Mesendoderm (in vitro differentiated cells): Measurements from ENCODE around the gene PKP4.

Source experiments
- DNase-seq: peaks from one replicate; pipeline ENCODE4 v3.0.0; 2013
- H2AK5ac ChIP-seq: 2 replicates; pipeline ENCODE4 v1.6.1; 2013; ENCODE audit warnings: low read length, inconsistent platforms
- H2BK120ac ChIP-seq: 2 replicates; pipeline ENCODE4 v1.6.1; 2013; ENCODE audit warnings: low read depth, mild to moderate bottlenecking, low read length, moderate library complexity, mixed read lengths
- H2BK15ac ChIP-seq: replicated peaks from 2 replicates; pipeline ENCODE4 v1.6.1; 2013; ENCODE audit warnings: low read depth, mild to moderate bottlenecking, moderate library complexity
- H2BK5ac ChIP-seq: 2 replicates; pipeline ENCODE4 v1.6.1; 2013; ENCODE audit warnings: low read length, inconsistent platforms
- H3K18ac ChIP-seq: 2 replicates; pipeline ENCODE4 v1.6.1; 2013; ENCODE audit warnings: mild to moderate bottlenecking, low read length, mixed read lengths
- H3K23ac ChIP-seq: one replicate; pipeline ENCODE4 v1.6.1; 2013; ENCODE audit warnings: low read length
- H3K27ac ChIP-seq: 2 replicates; pipeline ENCODE4 v1.5.1; 2013; ENCODE audit warnings: low read depth, mild to moderate bottlenecking, inconsistent platforms, low read length, moderate library complexity
- H3K27me3 ChIP-seq: 2 replicates; pipeline ENCODE4 v1.6.1; 2013; ENCODE audit warnings: low read length, control low read depth, mild to moderate bottlenecking, inconsistent platforms; ENCODE audit not compliant: insufficient read depth, poor library complexity
- H3K36me3 ChIP-seq: 2 replicates; pipeline ENCODE4 v1.6.1; 2013; ENCODE audit warnings: low read length, inconsistent platforms; ENCODE audit not compliant: control insufficient read depth, insufficient read depth
- H3K4ac ChIP-seq: one replicate; pipeline ENCODE4 v1.6.1; 2013; ENCODE audit warnings: low read depth, mild to moderate bottlenecking, low read length, moderate library complexity
- H3K4me1 ChIP-seq: 2 replicates; pipeline ENCODE4 v1.6.1; 2013; ENCODE audit warnings: low read depth, low read length, inconsistent platforms; ENCODE audit not compliant: control insufficient read depth
- H3K4me2 ChIP-seq: 2 replicates; pipeline ENCODE4 v1.6.1; 2013; ENCODE audit warnings: low read length
- H3K4me3 ChIP-seq: 2 replicates; pipeline ENCODE4 v1.5.1; 2013; ENCODE audit warnings: mild to moderate bottlenecking, low read length
- H3K56ac ChIP-seq: one replicate; pipeline ENCODE4 v1.6.1; 2013; ENCODE audit warnings: low read length
- H3K79me1 ChIP-seq: 2 replicates; pipeline ENCODE4 v1.6.1; 2013; ENCODE audit warnings: low read length, inconsistent platforms
- H3K79me2 ChIP-seq: 2 replicates; pipeline ENCODE4 v1.6.1; 2013; ENCODE audit warnings: mild to moderate bottlenecking, low read length; ENCODE audit not compliant: control insufficient read depth, insufficient read depth
- H3K9ac ChIP-seq: 2 replicates; pipeline ENCODE4 v1.6.1; 2013; ENCODE audit warnings: low read length, inconsistent platforms
- H4K5ac ChIP-seq: one replicate; pipeline ENCODE4 v1.6.1; 2013; ENCODE audit warnings: low read length
- H4K8ac ChIP-seq: one replicate; pipeline ENCODE4 v1.6.1; 2013; ENCODE audit warnings: low read depth, mild to moderate bottlenecking, control low read depth, low read length, moderate library complexity
- WGBS: extraction: QIAGEN DNeasy Blood & Tissue Kit; methylation state at CpG from one replicate; pipeline ENCODE4 v1.1.7; 2013; ENCODE audit warnings: low lambda C conversion rate, missing lambda C conversion rate; ENCODE audit not compliant: insufficient coverage; ENCODE audit errors: extremely low coverage; 5-methylcytosine and 5-hydroxymethylcytosine counted together

PKP4 gene

GRCh38 chr2:158501301-158501700 is 44.5 kb downstream of the PKP4 start:
- Histone ChIP-seq H2BK15ac (no peak overlapping the region), H3K27me3 (no peaks in the 10 kb centered on the region)

GRCh38 chr2:158502974-158503373 is 46.2 kb downstream of the PKP4 start:
- Histone ChIP-seq H2BK5ac (no peak overlapping the region), H4K8ac (no peak overlapping the region), H3K23ac (no peak overlapping the region), H3K4me1 (peaks cover 10% of the 10 kb centered on the region), H3K27me3 (no peaks in the 10 kb centered on the region), H2AK5ac (no peak overlapping the region), H3K79me1 (peaks cover 21% of the 10 kb centered on the region), H3K36me3 (no peaks in the 10 kb centered on the region), H3K18ac (no peak overlapping the region), H3K4me2 (no peak overlapping the region), H3K4me3 (no peak overlapping the region), H3K27ac (no peak overlapping the region), H3K4ac (no peak overlapping the region), H4K5ac (no peak overlapping the region), H3K9ac (no peak overlapping the region), H3K79me2 (peaks cover 35% of the 10 kb centered on the region), H3K56ac (no peak overlapping the region), H2BK15ac (no peak overlapping the region), H2BK120ac (no peak overlapping the region)
- WGBS: no CpG with 5 or more reads among the region's 2 CpGs
- DNase-seq: peak; percentile 73

More at GRCh38 chr2:158501301-158501700, 44.5 kb downstream of the PKP4 start:
- Histone ChIP-seq H3K4me3 (no peak overlapping the region), H2BK5ac (no peak overlapping the region), H2AK5ac (no peak overlapping the region), H3K79me2 (peaks cover 34% of the 10 kb centered on the region), H3K27ac (no peak overlapping the region), H3K4me1 (peaks cover 6% of the 10 kb centered on the region), H3K23ac (no peak overlapping the region), H4K8ac (no peak overlapping the region), H3K79me1 (peaks cover 19% of the 10 kb centered on the region), H3K4me2 (no peak overlapping the region), H3K9ac (no peak overlapping the region), H3K18ac (no peak overlapping the region), H2BK120ac (no peak overlapping the region), H3K56ac (no peak overlapping the region), H3K36me3 (no peaks in the 10 kb centered on the region), H3K4ac (no peak overlapping the region), H4K5ac (no peak overlapping the region)
- WGBS: no CpG with 5 or more reads among the region's 1 CpG
- DNase-seq: no peak

GRCh38 chr2:158504088-158504487 is 47.3 kb downstream of the PKP4 start:
- Histone ChIP-seq H3K4me1 (peaks cover 10% of the 10 kb centered on the region), H3K36me3 (no peaks in the 10 kb centered on the region), H2BK5ac (no peak overlapping the region), H2BK15ac (no peak overlapping the region), H2AK5ac (no peak overlapping the region), H3K4me3 (no peak overlapping the region), H3K23ac (no peak overlapping the region), H3K79me1 (peaks cover 21% of the 10 kb centered on the region), H3K56ac (no peak overlapping the region), H3K4ac (no peak overlapping the region), H3K27me3 (no peaks in the 10 kb centered on the region), H3K4me2 (no peak overlapping the region), H2BK120ac (no peak overlapping the region), H3K79me2 (peaks cover 31% of the 10 kb centered on the region), H3K27ac (no peak overlapping the region), H3K18ac (no peak overlapping the region), H3K9ac (no peak overlapping the region), H4K8ac (no peak overlapping the region), H4K5ac (no peak overlapping the region)
- WGBS: no CpG with 5 or more reads among the region's 3 CpGs
- DNase-seq: no peak

GRCh38 chr2:158505448-158505934 is 48.7 kb downstream of the PKP4 start:
- peak; percentile 60 for DNase-seq
- Histone ChIP-seq H3K27ac (no peak overlapping the region), H2AK5ac (no peak overlapping the region), H3K4me3 (no peak overlapping the region), H3K18ac (peak overlapping the region; percentile 39), H3K79me1 (peaks cover 19% of the 10 kb centered on the region), H3K9ac (no peak overlapping the region), H3K79me2 (peaks cover 29% of the 10 kb centered on the region), H2BK120ac (no peak overlapping the region), H3K4me1 (peaks cover 12% of the 10 kb centered on the region), H4K8ac (no peak overlapping the region), H2BK15ac (no peak overlapping the region), H3K4ac (no peak overlapping the region), H2BK5ac (peak overlapping the region; percentile 61), H3K36me3 (no peaks in the 10 kb centered on the region), H3K4me2 (no peak overlapping the region), H4K5ac (no peak overlapping the region), H3K56ac (no peak overlapping the region), H3K23ac (no peak overlapping the region), H3K27me3 (no peaks in the 10 kb centered on the region)
- WGBS: no CpG with 5 or more reads among the region's 4 CpGs

GRCh38 chr2:158507141-158507540 is 50.4 kb downstream of the PKP4 start:
- peaks cover 12% of the 10 kb centered on the region for H3K4me1 ChIP-seq
- no peak for DNase-seq
- no peak overlapping the region for H3K4me3 ChIP-seq
- no peak overlapping the region for H3K9ac ChIP-seq
- no peak overlapping the region for H2BK15ac ChIP-seq
- H3K56ac ChIP-seq: no peak overlapping the region
- H3K23ac ChIP-seq: no peak overlapping the region
- H2BK120ac ChIP-seq: no peak overlapping the region
- no peaks in the 10 kb centered on the region for H3K27me3 ChIP-seq
- WGBS: no CpG with 5 or more reads among the region's 4 CpGs
- no peak overlapping the region for H3K18ac ChIP-seq
- no peak overlapping the region for H3K27ac ChIP-seq
- H2AK5ac ChIP-seq: no peak overlapping the region
- no peak overlapping the region for H2BK5ac ChIP-seq
- peaks cover 15% of the 10 kb centered on the region for H3K79me1 ChIP-seq
- peaks cover 26% of the 10 kb centered on the region for H3K79me2 ChIP-seq
- H4K8ac ChIP-seq: no peak overlapping the region
- H3K4ac ChIP-seq: no peak overlapping the region
- no peaks in the 10 kb centered on the region for H3K36me3 ChIP-seq
- no peak overlapping the region for H4K5ac ChIP-seq
- no peak overlapping the region for H3K4me2 ChIP-seq

- H3K36me3 ChIP-seq: no peaks in the 10 kb centered on the region
- peaks cover 12% of the 10 kb centered on the region for H3K4me1 ChIP-seq
- H3K9ac ChIP-seq: no peak overlapping the region
- H3K4ac ChIP-seq: no peak overlapping the region
- peaks cover 17% of the 10 kb centered on the region for H3K79me1 ChIP-seq
- H3K4me3 ChIP-seq: no peak overlapping the region
- no peak overlapping the region for H4K5ac ChIP-seq
- H2AK5ac ChIP-seq: no peak overlapping the region
- no CpG with 5 or more reads among the region's 2 CpGs for WGBS
- no peak overlapping the region for H2BK5ac ChIP-seq
- no peak overlapping the region for H4K8ac ChIP-seq
- no peak overlapping the region for H3K23ac ChIP-seq
- H3K79me2 ChIP-seq: peaks cover 28% of the 10 kb centered on the region
- no peak overlapping the region for H2BK120ac ChIP-seq
- H3K56ac ChIP-seq: no peak overlapping the region
- H3K27me3 ChIP-seq: no peaks in the 10 kb centered on the region
- DNase-seq: no peak
- no peak overlapping the region for H3K18ac ChIP-seq
- no peak overlapping the region for H3K4me2 ChIP-seq
- H2BK15ac ChIP-seq: no peak overlapping the region
- H3K27ac ChIP-seq: no peak overlapping the region
Measured at GRCh38 chr2:158507679-158508078, 50.9 kb downstream of the PKP4 start.
